IPS-20b (cell line): ENCODE data around the gene CFAP69.
"Not testable (repeated sequence)": the region's sequence is repeated elsewhere in the genome, so short reads cannot be mapped to it uniquely, and the experiment has no call there.

Source experiments
- H3K27ac ChIP-seq: one replicate; pipeline ENCODE4 v1.5.1; 2013; ENCODE audit warnings: low read length
- H3K27me3 ChIP-seq: 2 replicates; pipeline ENCODE4 v1.6.1; 2013; ENCODE audit warnings: mild to moderate bottlenecking, low read length, inconsistent platforms; ENCODE audit not compliant: insufficient read depth
- H3K36me3 ChIP-seq: 2 replicates; pipeline ENCODE4 v1.6.1; 2013; ENCODE audit warnings: low read depth, mild to moderate bottlenecking, inconsistent platforms, low read length, moderate library complexity; ENCODE audit not compliant: insufficient read depth
- H3K4me1 ChIP-seq: 2 replicates; pipeline ENCODE4 v1.6.1; 2013; ENCODE audit warnings: mild to moderate bottlenecking, control low read depth, inconsistent platforms, low read length, moderate library complexity; ENCODE audit not compliant: insufficient read depth
- H3K4me3 ChIP-seq: 2 replicates; pipeline ENCODE4 v1.5.1; 2013; ENCODE audit warnings: mild to moderate bottlenecking, low read length, inconsistent platforms
- H3K9ac ChIP-seq: 2 replicates; pipeline ENCODE4 v1.6.1; 2013; ENCODE audit warnings: low read depth, mild to moderate bottlenecking, inconsistent platforms, low read length, moderate library complexity
- H3K9me3 ChIP-seq: 2 replicates; pipeline ENCODE4 v1.6.1; 2013; ENCODE audit warnings: mild to moderate bottlenecking, low read depth, low read length, inconsistent platforms; ENCODE audit not compliant: insufficient read depth

CFAP69 gene

DNA sequence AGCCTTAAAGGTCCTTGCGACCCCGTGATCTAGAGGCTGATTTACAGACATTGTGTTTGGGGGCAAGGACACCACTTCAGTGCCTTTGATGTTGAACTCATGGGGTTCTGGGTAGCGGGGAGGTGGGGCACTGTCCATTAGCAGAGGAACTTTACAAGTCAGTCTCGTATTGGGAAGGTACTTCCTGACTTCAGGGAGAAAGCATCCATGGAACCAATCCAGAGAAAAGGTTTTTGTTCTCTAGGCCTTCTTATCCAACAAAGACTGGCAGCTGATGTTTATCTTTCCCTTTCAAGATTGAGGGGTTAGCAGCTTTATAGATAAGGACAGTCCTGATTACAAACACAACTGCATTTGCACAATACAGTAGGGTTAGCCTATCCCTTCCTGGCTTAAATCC is 104.3 kb downstream of the CFAP69 start:
- Histone ChIP-seq H3K4me1 (no peaks in the 10 kb centered on the region), H3K9ac (no peak overlapping the region), H3K36me3 (peaks cover 10% of the 10 kb centered on the region), H3K4me3 (no peak overlapping the region), H3K27me3 (no peaks in the 10 kb centered on the region), H3K27ac (no peak overlapping the region), H3K9me3 (no peaks in the 10 kb centered on the region)

DNA sequence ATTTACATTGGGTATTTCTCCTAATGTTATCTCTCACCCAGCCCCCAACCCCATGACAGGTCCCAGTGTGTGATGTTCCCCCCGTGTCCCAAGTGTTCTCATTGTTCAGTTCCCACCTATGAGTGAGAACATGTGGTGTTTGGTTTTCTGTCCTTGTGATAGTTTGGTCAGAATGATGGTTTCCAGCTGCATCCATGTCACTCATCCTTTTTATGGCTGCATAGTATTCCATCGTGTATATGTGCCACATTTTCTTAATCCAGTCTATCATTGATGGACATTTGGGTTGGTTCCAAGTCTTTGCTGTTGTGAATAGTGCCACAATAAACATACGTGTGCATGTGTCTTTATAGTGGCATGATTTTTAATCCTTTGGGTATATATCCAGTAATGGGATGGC is 105.1 kb downstream of the CFAP69 start:
- H3K27me3 ChIP-seq, H3K4me1 ChIP-seq, H3K4me3 ChIP-seq, H3K9ac ChIP-seq, H3K9me3 ChIP-seq, H3K27ac ChIP-seq: not testable (repeated sequence)
- peaks cover 15% of the 10 kb centered on the region for H3K36me3 ChIP-seq

DNA sequence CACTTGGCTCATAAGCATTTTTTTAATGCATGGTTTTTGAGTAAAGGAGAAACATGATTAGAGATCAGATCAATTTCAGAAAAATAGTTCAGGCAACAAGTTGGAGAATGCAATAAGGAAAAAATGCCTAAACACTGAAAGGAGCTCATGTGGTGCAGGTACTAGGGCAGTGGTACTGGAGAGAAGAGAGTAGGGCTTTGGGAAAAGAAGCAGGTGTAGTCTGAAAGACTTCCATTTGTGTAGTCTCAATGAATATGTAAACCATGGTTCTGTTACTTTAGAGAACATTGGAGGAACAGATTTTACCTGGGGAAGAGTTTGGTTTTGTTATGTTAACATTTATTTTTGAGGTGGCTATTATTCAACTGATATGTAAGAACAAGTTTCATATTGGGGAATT is 107.0 kb downstream of the CFAP69 start:
- H3K27ac ChIP-seq: no peak overlapping the region
- H3K36me3 ChIP-seq: peaks cover 32% of the 10 kb centered on the region
- no peak overlapping the region for H3K4me3 ChIP-seq
- no peak overlapping the region for H3K9ac ChIP-seq
- no peaks in the 10 kb centered on the region for H3K4me1 ChIP-seq
- H3K27me3 ChIP-seq: no peaks in the 10 kb centered on the region
- H3K9me3 ChIP-seq: no peaks in the 10 kb centered on the region
